HepG2 (cell line): ENCODE measurements around the gene DVL3. TPM values are rescaled to one million over a fixed set of nuclear protein-coding genes. Genes with fewer than 3 reads are reported as not detected.

Source experiments
- AGO2 ChIP-seq: fragments of 200-400 bp; formaldehyde crosslinking; optimal IDR thresholded peaks from 2 replicates; pipeline ENCODE3; 2017; ENCODE audit warnings: mild to moderate bottlenecking, low read depth, low read length, moderate library complexity
- ATF6 ChIP-seq: sonication (generic); formaldehyde crosslinking; conservative IDR thresholded peaks from 2 replicates; pipeline ENCODE4 v1.4.0; 2020; ENCODE audit warnings: missing genetic modification reagents
- ATRX ChIP-seq: sonication (generic); formaldehyde crosslinking; IDR thresholded peaks from 2 replicates; pipeline ENCODE4 v1.4.0; 2020; ENCODE audit warnings: missing genetic modification reagents, borderline replicate concordance
- CENPT ChIP-seq: sonication (generic); formaldehyde crosslinking; IDR thresholded peaks from 2 replicates; pipeline ENCODE4 v1.8.0; 2022; ENCODE audit warnings: low read depth, mild to moderate bottlenecking, moderate library complexity, missing genetic modification reagents
- CREB1 ChIP-seq, 2 experiments: fragments of 450-650 bp in 1 of 2; IDR thresholded peaks; 2 replicates each; pipeline ENCODE4 v1.6.1; 2016 to 2017; ENCODE audit warnings: control low read depth in 1 of 2, mild to moderate bottlenecking in 1 of 2, missing compliant biosample characterization in 1 of 2, missing genetic modification characterization in 1 of 2
- FOXK2 ChIP-seq: fragments of 450-650 bp; IDR thresholded peaks from 2 replicates; pipeline ENCODE4 v1.6.1; 2016
- HHEX ChIP-seq: IDR thresholded peaks from 2 replicates; pipeline ENCODE4 v1.6.1; 2016; ENCODE audit warnings: control low read depth
- HIVEP1 ChIP-seq: sonication (generic); formaldehyde crosslinking; IDR thresholded peaks from 2 replicates; pipeline ENCODE4 v1.4.0; 2020; ENCODE audit warnings: mild to moderate bottlenecking, missing genetic modification reagents
- IKZF1 ChIP-seq: fragments of 450-650 bp; IDR thresholded peaks from 2 replicates; pipeline ENCODE4 v1.7.1; 2016
- LBX2 ChIP-seq: sonication (generic); formaldehyde crosslinking; IDR thresholded peaks from 2 replicates; pipeline ENCODE4 v1.5.0; 2020; ENCODE audit warnings: missing genetic modification reagents, mild to moderate bottlenecking, borderline replicate concordance
- MTA1 ChIP-seq: sonication (generic); formaldehyde crosslinking; IDR thresholded peaks from 2 replicates; pipeline ENCODE4 v1.4.0; 2020; ENCODE audit warnings: missing genetic modification reagents, mild to moderate bottlenecking, borderline replicate concordance
- NAIF1 ChIP-seq: sonication (generic); formaldehyde crosslinking; IDR thresholded peaks from 2 replicates; pipeline ENCODE4 v1.5.0; 2020; ENCODE audit warnings: mild to moderate bottlenecking, missing genetic modification reagents, borderline replicate concordance
- POGZ ChIP-seq: sonication (generic); formaldehyde crosslinking; IDR thresholded peaks from 2 replicates; pipeline ENCODE4 v1.4.0; 2020; ENCODE audit warnings: mild to moderate bottlenecking, missing genetic modification reagents
- REL ChIP-seq: sonication (generic); formaldehyde crosslinking; conservative IDR thresholded peaks from 2 replicates; pipeline ENCODE4 v1.8.0; 2022; ENCODE audit warnings: mild to moderate bottlenecking, missing genetic modification reagents, moderate library complexity
- RXRB ChIP-seq: IDR thresholded peaks from 2 replicates; pipeline ENCODE4 v1.6.1; 2016; ENCODE audit warnings: borderline replicate concordance, missing genetic modification reagents, missing compliant biosample characterization
- SMYD3 ChIP-seq: sonication (generic); formaldehyde crosslinking; IDR thresholded peaks from 2 replicates; pipeline ENCODE4 v1.8.1; 2023; ENCODE audit warnings: mild to moderate bottlenecking, missing genetic modification reagents
- TEAD3 ChIP-seq: optimal IDR thresholded peaks from 2 replicates; pipeline ENCODE3; 2016; ENCODE audit warnings: borderline replicate concordance
- THAP11 ChIP-seq: IDR thresholded peaks from 2 replicates; pipeline ENCODE4 v1.6.1; 2016; ENCODE audit warnings: missing biosample characterization, missing genetic modification reagents
- TRIM22 ChIP-seq: fragments of 450-650 bp; IDR thresholded peaks from 2 replicates; pipeline ENCODE4 v1.6.1; 2017
- ZFAT ChIP-seq: sonication (generic); formaldehyde crosslinking; conservative IDR thresholded peaks from 2 replicates; pipeline ENCODE4 v1.8.1; 2023; ENCODE audit warnings: missing genetic modification reagents, inconsistent platforms
- ZFP41 ChIP-seq: sonication (generic); formaldehyde crosslinking; IDR thresholded peaks from 2 replicates; pipeline ENCODE4 v1.4.0; 2020; ENCODE audit warnings: mild to moderate bottlenecking, missing genetic modification reagents, borderline replicate concordance
- ZNF143 ChIP-seq: sonication (generic); formaldehyde crosslinking; IDR thresholded peaks from 2 replicates; pipeline ENCODE4 v1.4.0; 2020; ENCODE audit warnings: missing genetic modification reagents
- ZNF234 ChIP-seq: sonication (generic); formaldehyde crosslinking; conservative IDR thresholded peaks from 2 replicates; pipeline ENCODE4 v1.5.1; 2020; ENCODE audit warnings: mild to moderate bottlenecking, missing genetic modification reagents
- ZNF441 ChIP-seq: sonication (generic); formaldehyde crosslinking; IDR thresholded peaks from 2 replicates; pipeline ENCODE4 v1.7.0; 2021; ENCODE audit warnings: missing genetic modification reagents, borderline replicate concordance
- ZNF598 ChIP-seq: sonication (generic); formaldehyde crosslinking; IDR thresholded peaks from 2 replicates; pipeline ENCODE4 v1.5.1; 2020; ENCODE audit warnings: mild to moderate bottlenecking, missing genetic modification reagents, borderline replicate concordance
- ZNF768 ChIP-seq: sonication (generic); formaldehyde crosslinking; IDR thresholded peaks from 2 replicates; pipeline ENCODE4 v1.4.0; 2020; ENCODE audit warnings: missing genetic modification reagents
- ZNF878 ChIP-seq: sonication (generic); formaldehyde crosslinking; IDR thresholded peaks from 2 replicates; pipeline ENCODE4 v1.8.1; 2023; ENCODE audit warnings: mild to moderate bottlenecking, missing genetic modification reagents, moderate library complexity
- polyA plus RNA-seq, 8 experiments: library from polyadenylated mRNA; depleted of rRNA in 3 of 8; stranded (reverse) in 7 of 8; unstranded in 1 of 8; fragments of >200 nt; fragmentation: Illumina TruSeq in 4 of 8; extraction: Trizol in 4 of 8; gene quantifications; 2 replicates each; pipeline versions ENCODE4 v1.2.1 to v1.2.3, GENCODE V29; 2011 to 2016; ENCODE audit warnings: low read depth in 4 of 8, missing spikeins in 1 of 8, mixed read lengths in 1 of 8; ENCODE audit not compliant: insufficient read depth in 1 of 8
- total RNA-seq, 5 experiments: library from RNA; depleted of rRNA; stranded (reverse); fragments of >200 nt; fragmentation: Illumina TruSeq; extraction: Trizol; gene quantifications; 2 replicates each; pipeline ENCODE4 v1.2.3, GENCODE V29; 2016; ENCODE audit warnings: low read depth in 1 of 5

The DVL3 gene
- total and polyA plus RNA-seq, 2 of the 13 experiments (the other 11 are each of a cell fraction or from before 2014, with no cell fraction given) = 29.0 to 36.1 TPM

GRCh38 chr3:184135149-184135910, 19.8 kb upstream of the DVL3 start, which contains the start of gene EIF2B5 (continued):
- TF ChIP-seq POGZ (CRISPR knock-in tag) = peak; percentile 93
- TF ChIP-seq ZFAT = no peak
- TF ChIP-seq ATRX = no peak
- no peak for TF ChIP-seq ATF6
- no peak for TF ChIP-seq IKZF1
- no peak for TF ChIP-seq TRIM22
- 0 out of 2 replicates have a peak, but pooled peaks have one; percentile 27 for TF ChIP-seq HIVEP1 (CRISPR knock-in tag)
- TF ChIP-seq HHEX (CRISPR knock-in tag) = peak; percentile 51; the same call in 1 of the 2 replicates
- TF ChIP-seq CENPT (CRISPR knock-in tag) = no peak
- peak; percentile 81 for TF ChIP-seq TEAD3 (CRISPR knock-in tag)
- TF ChIP-seq ZNF441 = peak; percentile 21
- no peak for TF ChIP-seq LBX2
- no peak; the same call in 1 of the 2 replicates for TF ChIP-seq ZFP41 (CRISPR knock-in tag)
- TF ChIP-seq FOXK2 = no peak
- TF ChIP-seq REL (CRISPR knock-in tag) = no peak
- peak; percentile 48 for TF ChIP-seq AGO2
- TF ChIP-seq ZNF878 (CRISPR knock-in tag) = no peak; the same call in none of the 2 replicates
- TF ChIP-seq RXRB = peak; percentile 87
- TF ChIP-seq MTA1 (CRISPR knock-in tag) = peak; percentile 73; the same call in 1 of the 2 replicates
- peak; percentile 66 for TF ChIP-seq ZNF768 (CRISPR knock-in tag)
- no peak for TF ChIP-seq ZNF598 (CRISPR knock-in tag)
- peak; percentile 84 for TF ChIP-seq ZNF143 (CRISPR knock-in tag)
- TF ChIP-seq NAIF1 (CRISPR knock-in tag) = no peak
- TF ChIP-seq CREB1 (IDR thresholded peaks at IDR 0.05) = peak; percentile 34; the same call in 1 of the 2 replicates
- peak; percentile 79 for TF ChIP-seq CREB1 (CRISPR knock-in tag; IDR thresholded peaks at IDR 0.05)
- TF ChIP-seq ZNF234 (CRISPR knock-in tag) = no peak
- peak; percentile 97 for TF ChIP-seq THAP11 (CRISPR knock-in tag)
- peak; percentile 12; the same call in 1 of the 2 replicates for TF ChIP-seq SMYD3 (CRISPR knock-in tag)
